Neuron (in vitro differentiated cells): Measurements from ENCODE around the gene CELA2B.
"Not testable (repeated sequence)": the region's sequence is repeated elsewhere in the genome, so short reads cannot be mapped to it uniquely, and the experiment has no call there.

Source experiments
- H2AFZ ChIP-seq: one replicate; pipeline ENCODE4 v1.6.1; 2013; ENCODE audit warnings: low read depth, mild to moderate bottlenecking, inconsistent platforms, low read length, moderate library complexity
- H3K27me3 ChIP-seq: one replicate; pipeline ENCODE4 v1.6.1; 2013; ENCODE audit warnings: low read length; ENCODE audit not compliant: insufficient read depth
- H3K36me3 ChIP-seq: one replicate; pipeline ENCODE4 v1.6.1; 2013; ENCODE audit warnings: low read length; ENCODE audit not compliant: insufficient read depth
- H3K4me1 ChIP-seq: one replicate; pipeline ENCODE4 v1.6.1; 2013; ENCODE audit warnings: low read length; ENCODE audit not compliant: insufficient read depth
- H3K4me3 ChIP-seq: 2 replicates; pipeline ENCODE4 v1.5.1; 2013; ENCODE audit warnings: mild to moderate bottlenecking, low read length, moderate library complexity
- H3K9me3 ChIP-seq: one replicate; pipeline ENCODE4 v1.6.1; 2013; ENCODE audit warnings: low read length

CELA2B gene

GRCh38 chr1:15451014-15451722 is 24.7 kb upstream of the CELA2B start:
- no peaks in the 10 kb centered on the region for H3K36me3 ChIP-seq
- H3K4me3 ChIP-seq: no peak overlapping the region
- H3K27me3 ChIP-seq: no peaks in the 10 kb centered on the region
- no peaks in the 10 kb centered on the region for H3K9me3 ChIP-seq
- no peak overlapping the region for H2AFZ ChIP-seq
- no peaks in the 10 kb centered on the region for H3K4me1 ChIP-seq

GRCh38 chr1:15452216-15452615 is 23.7 kb upstream of the CELA2B start:
- H2AFZ ChIP-seq: no peak overlapping the region
- peaks cover 4% of the 10 kb centered on the region for H3K27me3 ChIP-seq
- H3K9me3 ChIP-seq: no peaks in the 10 kb centered on the region
- H3K4me1 ChIP-seq: no peaks in the 10 kb centered on the region
- H3K4me3 ChIP-seq: no peak overlapping the region
- H3K36me3 ChIP-seq: no peaks in the 10 kb centered on the region

- no peaks in the 10 kb centered on the region for H3K4me1 ChIP-seq
- H3K36me3 ChIP-seq: no peaks in the 10 kb centered on the region
- H3K4me3 ChIP-seq: no peak overlapping the region
- no peaks in the 10 kb centered on the region for H3K9me3 ChIP-seq
- H3K27me3 ChIP-seq: peaks cover 4% of the 10 kb centered on the region
- no peak overlapping the region for H2AFZ ChIP-seq
Measured at GRCh38 chr1:15452866-15453571, 22.9 kb upstream of the CELA2B start.

DNA sequence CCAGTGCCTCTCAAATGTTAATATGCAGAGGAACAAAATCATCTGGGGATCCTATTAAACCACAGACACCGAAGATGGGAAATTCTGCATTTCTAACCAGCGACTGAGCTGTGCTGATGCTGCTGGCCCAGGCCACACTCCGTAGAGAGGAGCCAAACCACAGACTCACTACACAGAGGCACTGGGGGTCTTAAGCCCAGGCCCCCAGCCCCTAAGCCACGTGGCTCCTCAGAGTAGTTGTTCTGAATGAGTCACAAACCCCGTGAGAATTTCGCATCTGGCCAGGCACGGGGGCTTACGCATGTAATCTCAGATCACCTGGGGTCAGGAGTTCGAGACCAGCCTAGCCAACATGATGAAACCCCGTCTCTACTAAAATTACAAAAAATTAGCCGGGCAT is 22.2 kb upstream of the CELA2B start:
- Histone ChIP-seq H3K4me3 (no peak overlapping the region), H2AFZ (no peak overlapping the region), H3K9me3 (no peaks in the 10 kb centered on the region), H3K36me3 (no peaks in the 10 kb centered on the region), H3K4me1 (no peaks in the 10 kb centered on the region), H3K27me3 (peaks cover 4% of the 10 kb centered on the region)

GRCh38 chr1:15454256-15454655 is 21.6 kb upstream of the CELA2B start:
- Histone ChIP-seq H3K36me3 (no peaks in the 10 kb centered on the region), H3K27me3 (peaks cover 4% of the 10 kb centered on the region), H3K4me3 (no peak overlapping the region), H3K4me1 (no peaks in the 10 kb centered on the region), H2AFZ (no peak overlapping the region), H3K9me3 (no peaks in the 10 kb centered on the region)

GRCh38 chr1:15455522-15455921 is 20.4 kb upstream of the CELA2B start:
- peaks cover 4% of the 10 kb centered on the region for H3K27me3 ChIP-seq
- H2AFZ ChIP-seq: no peak overlapping the region
- no peak overlapping the region for H3K4me3 ChIP-seq
- H3K9me3 ChIP-seq: no peaks in the 10 kb centered on the region
- no peaks in the 10 kb centered on the region for H3K36me3 ChIP-seq
- H3K4me1 ChIP-seq: no peaks in the 10 kb centered on the region

DNA sequence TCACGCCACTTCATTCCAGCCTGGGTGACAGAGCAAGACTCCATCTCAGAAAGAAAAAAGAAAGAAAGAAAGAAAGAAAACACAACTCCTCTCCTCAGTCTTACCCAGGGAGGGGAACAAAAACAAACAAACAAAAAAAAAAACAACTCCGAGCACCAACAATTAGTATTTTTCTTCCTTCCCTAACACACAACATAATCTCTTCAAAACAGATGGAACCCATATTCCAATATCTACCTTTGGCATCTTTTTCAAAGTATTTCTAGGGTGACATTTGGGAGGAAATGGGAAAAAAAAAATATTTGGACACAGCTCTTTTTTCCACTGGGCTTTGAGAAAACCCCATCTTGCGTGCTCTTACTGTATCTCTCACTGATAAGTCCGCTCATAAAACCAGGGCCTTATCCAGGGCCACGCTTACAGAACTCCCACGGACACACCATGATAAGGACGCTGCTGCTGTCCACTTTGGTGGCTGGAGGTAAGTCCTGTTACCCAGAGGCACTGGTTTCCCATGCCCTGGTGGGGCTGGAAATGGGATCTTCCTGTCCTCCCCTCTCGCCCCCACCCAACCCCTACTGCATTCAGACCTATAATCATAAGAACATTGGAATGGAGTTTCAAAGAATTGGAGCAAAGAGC is 19.5 kb upstream of the CELA2B start, which contains the start of gene CELA2A:
Gene CELA2A (plus strand): TSS at position 420 of the 642 bp plus-strand sequence. CDS start 22 bp downstream, at position 442.
- Histone ChIP-seq H3K27me3 (peaks cover 4% of the 10 kb centered on the region), H3K4me1 (no peaks in the 10 kb centered on the region), H3K9me3 (no peaks in the 10 kb centered on the region), H3K36me3 (no peaks in the 10 kb centered on the region), H3K4me3 (no peak within 1 kb of the TSS), H2AFZ (no peak within 1 kb of the TSS)

GRCh38 chr1:15457585-15457984 is 18.3 kb upstream of the CELA2B start:
- Histone ChIP-seq H3K36me3 (no peaks in the 10 kb centered on the region), H3K4me3 (no peak overlapping the region), H3K4me1 (no peaks in the 10 kb centered on the region), H3K9me3 (no peaks in the 10 kb centered on the region), H3K27me3 (peaks cover 4% of the 10 kb centered on the region), H2AFZ (no peak overlapping the region)

DNA sequence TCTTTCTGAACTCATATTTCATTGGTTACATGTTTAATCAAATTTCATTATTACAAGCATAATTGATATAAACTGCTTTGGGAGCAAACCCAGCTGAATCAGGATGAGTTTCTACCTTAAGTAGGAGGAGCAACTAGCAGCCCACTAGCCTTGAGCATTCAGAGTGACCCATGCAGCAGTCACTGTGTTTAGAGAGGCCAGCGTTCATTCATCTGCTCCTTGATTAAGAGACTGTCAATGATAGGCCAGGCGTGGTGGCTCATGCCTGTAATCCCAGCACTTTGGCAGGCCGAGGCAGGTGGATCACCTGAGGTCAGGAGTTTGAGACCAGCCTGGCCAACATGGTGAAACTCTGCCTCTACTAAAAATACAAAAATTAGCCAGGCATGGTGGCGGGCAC is 17.5 kb upstream of the CELA2B start:
- H3K27me3 ChIP-seq, H3K9me3 ChIP-seq, H2AFZ ChIP-seq, H3K4me1 ChIP-seq, H3K4me3 ChIP-seq, H3K36me3 ChIP-seq: not testable (repeated sequence)

GRCh38 chr1:15459771-15460707 is 15.9 kb upstream of the CELA2B start:
- Histone ChIP-seq H3K9me3 (no peaks in the 10 kb centered on the region), H3K27me3 (peaks cover 4% of the 10 kb centered on the region), H2AFZ (no peak overlapping the region), H3K4me1 (no peaks in the 10 kb centered on the region), H3K36me3 (no peaks in the 10 kb centered on the region), H3K4me3 (no peak overlapping the region)

- H3K9me3 ChIP-seq: no peaks in the 10 kb centered on the region
- H3K27me3 ChIP-seq: peaks cover 4% of the 10 kb centered on the region
- H3K4me3 ChIP-seq: no peak overlapping the region
- H2AFZ ChIP-seq: no peak overlapping the region
- H3K36me3 ChIP-seq: no peaks in the 10 kb centered on the region
- no peaks in the 10 kb centered on the region for H3K4me1 ChIP-seq
Measured at GRCh38 chr1:15460708-15461095, 15.2 kb upstream of the CELA2B start.

GRCh38 chr1:15463064-15463800 is 12.7 kb upstream of the CELA2B start:
- H3K27me3 ChIP-seq, H3K4me1 ChIP-seq, H3K36me3 ChIP-seq, H3K4me3 ChIP-seq, H2AFZ ChIP-seq, H3K9me3 ChIP-seq: not testable (repeated sequence)
